B cell (primary cell): Measurements from ENCODE around the gene AKIRIN1. TPM values are rescaled to one million over a fixed set of nuclear protein-coding genes. Genes with fewer than 3 reads are reported as not detected.

Source experiments
- ATAC-seq: fragments of 200-7000 bp; cut with Tn5 transposase; one replicate; pipeline ENCODE4 v1.10.0; 2021; ENCODE audit warnings: low read depth, mild to moderate bottlenecking, moderate number of reproducible peaks, moderate library complexity
- CTCF ChIA-PET: fragments of 350-600 bp; sonication (Branson Sonifier 250); formaldehyde crosslinking; loops from one replicate; lab custom pipeline; 2021; ENCODE audit warnings: antibody characterized with exemption, inconsistent platforms; lab: Charles Lee
- POLR2A ChIA-PET: fragments of 350-600 bp; sonication (Branson Sonifier 250); formaldehyde crosslinking; loops from one replicate; lab custom pipeline; 2021; ENCODE audit warnings: antibody characterized with exemption; lab: Charles Lee
- DNase-seq: peaks from one replicate; pipeline ENCODE4 v3.0.0; 2013
- H2AFZ ChIP-seq: 2 replicates; pipeline ENCODE4 v1.6.1; 2012; ENCODE audit warnings: mild to moderate bottlenecking, low read depth, low read length; ENCODE audit not compliant: insufficient read depth, poor library complexity, severe bottlenecking
- H3K27ac ChIP-seq, 2 donors: 1 replicate in 1 of 2; 2 replicates in 1 of 2; pipeline ENCODE4 v1.5.1; 2012 to 2013; ENCODE audit warnings: low read length in 2 of 2, mild to moderate bottlenecking in 2 of 2, moderate library complexity in 1 of 2
- H3K27me3 ChIP-seq, 4 experiments: fragments of 200-600 bp in 1 of 4; sonication (generic) in 1 of 4; replicated peaks in 1 of 4; 1 replicate in 2 of 4; 2 replicates in 2 of 4; pipeline versions ENCODE4 v1.6.1 to v1.7.0; 2013 to 2016; ENCODE audit warnings: low read length in 3 of 4, mild to moderate bottlenecking in 2 of 4, mixed read lengths in 1 of 4, moderate library complexity in 1 of 4; ENCODE audit not compliant: insufficient read depth in 4 of 4, control insufficient read depth in 3 of 4; ENCODE audit errors: control extremely low read depth in 1 of 4
- H3K36me3 ChIP-seq, 2 experiments: replicated peaks in 1 of 2; 1 replicate in 1 of 2; 2 replicates in 1 of 2; pipeline versions ENCODE4 v1.6.1 to v1.7.1; 2013; ENCODE audit warnings: low read length in 1 of 2; ENCODE audit not compliant: insufficient read depth in 2 of 2, control insufficient read depth in 1 of 2; ENCODE audit errors: control extremely low read depth in 1 of 2, extremely low read depth in 1 of 2
- H3K4me1 ChIP-seq, 2 donors: fragments of 200-600 bp in 1 of 2; sonication (generic) in 1 of 2; 1 replicate in 1 of 2; 2 replicates in 1 of 2; pipeline versions ENCODE4 v1.5.1 to v1.6.1; 2013 to 2017; ENCODE audit warnings: low read length in 2 of 2; ENCODE audit not compliant: control insufficient read depth in 2 of 2, insufficient read depth in 2 of 2
- H3K4me2 ChIP-seq: replicated peaks from 2 replicates; pipeline ENCODE3; 2012; ENCODE audit warnings: mild to moderate bottlenecking, low read depth, low read length; ENCODE audit not compliant: poor library complexity, severe bottlenecking
- H3K4me3 ChIP-seq, 5 experiments: fragments of 200-600 bp in 1 of 5; sonication (generic) in 1 of 5; 1 replicate in 3 of 5; 2 replicates in 2 of 5; pipeline versions ENCODE4 v1.5.1 to v1.7.0; 2011 to 2016; ENCODE audit warnings: low read length in 4 of 5, mild to moderate bottlenecking in 4 of 5, low read depth in 2 of 5, control low read depth in 1 of 5, moderate library complexity in 1 of 5; ENCODE audit not compliant: insufficient read depth in 1 of 5; ENCODE audit errors: control extremely low read depth in 1 of 5, extremely low read depth in 1 of 5
- H3K79me2 ChIP-seq: fragments of 200-600 bp; sonication (generic); one replicate; pipeline ENCODE4 v1.6.0; 2016; ENCODE audit warnings: low read length; ENCODE audit not compliant: control insufficient read depth, insufficient read depth
- H3K9ac ChIP-seq: fragments of 200-600 bp; sonication (generic); 2 replicates; pipeline ENCODE4 v1.6.1; 2017; ENCODE audit warnings: mild to moderate bottlenecking, low read length, moderate library complexity
- H3K9me3 ChIP-seq, 3 donors: one replicate each; pipeline versions ENCODE4 v1.6.1 to v1.7.1; 2013; ENCODE audit warnings: low read length in 2 of 3; ENCODE audit not compliant: control insufficient read depth in 2 of 3, insufficient read depth in 1 of 3; ENCODE audit errors: control extremely low read depth in 1 of 3
- H4K20me1 ChIP-seq: 2 replicates; pipeline ENCODE4 v1.6.0; 2012; ENCODE audit warnings: mild to moderate bottlenecking, low read length; ENCODE audit not compliant: insufficient read depth, control insufficient read depth, poor library complexity, severe bottlenecking
- H3K27ac Mint-ChIP-seq: one replicate; pipeline ENCODE4 v1.8.0; 2021; ENCODE audit warnings: mixed read lengths
- H3K27me3 Mint-ChIP-seq: one replicate; pipeline ENCODE4 v1.8.0; 2021; ENCODE audit warnings: mixed read lengths
- H3K4me1 Mint-ChIP-seq: one replicate; pipeline ENCODE4 v1.8.0; 2021; ENCODE audit warnings: mixed read lengths
- H3K4me3 Mint-ChIP-seq: one replicate; pipeline ENCODE4 v1.8.0; 2021; ENCODE audit warnings: mixed read lengths
- H3K9me3 Mint-ChIP-seq: one replicate; pipeline ENCODE4 v1.8.0; 2022; ENCODE audit warnings: mixed read lengths; ENCODE audit not compliant: insufficient read depth
- CTCF ChIP-seq: fragments of 200-600 bp; IDR thresholded peaks from one replicate; pipeline ENCODE4 v1.8.0; 2022; ENCODE audit warnings: antibody characterized with exemption, mild to moderate bottlenecking
- EZH2 ChIP-seq: IDR thresholded peaks from 2 replicates; pipeline ENCODE4 v1.6.1; 2012; ENCODE audit warnings: borderline replicate concordance, low read depth, mild to moderate bottlenecking, moderate library complexity, low read length; ENCODE audit not compliant: insufficient read depth, poor library complexity, severe bottlenecking
- WGBS: methylation state at CpG from one replicate; pipeline ENCODE4 v1.1.5; 2013; ENCODE audit warnings: missing lambda C conversion rate; ENCODE audit not compliant: insufficient coverage; 5-methylcytosine and 5-hydroxymethylcytosine counted together
- intact Hi-C: fragments of 100-400 bp; cut with micrococcal nuclease; formaldehyde crosslinking; loops from one replicate; pipeline ENCODE4 v1.10.0; 2022
- polyA minus RNA-seq: library from RNA; depleted of rRNA, polyadenylated mRNA; stranded (reverse); fragments of >200 nt; gene quantifications from 2 replicates; pipeline ENCODE4 v1.2.3, GENCODE V29; 2012
- polyA plus RNA-seq: library from polyadenylated mRNA; depleted of rRNA; stranded (reverse); fragments of >200 nt; gene quantifications from 2 replicates; pipeline ENCODE4 v1.2.3, GENCODE V29; 2012
- total RNA-seq, 2 donors: library from RNA; stranded (reverse); fragments of 120-200 nt in 1 of 2; gene quantifications; 1 replicate in 1 of 2; 2 replicates in 1 of 2; pipeline versions ENCODE4 v1.2.3 to v1.2.4, GENCODE V29; 2013 to 2022

The AKIRIN1 gene, protein sequence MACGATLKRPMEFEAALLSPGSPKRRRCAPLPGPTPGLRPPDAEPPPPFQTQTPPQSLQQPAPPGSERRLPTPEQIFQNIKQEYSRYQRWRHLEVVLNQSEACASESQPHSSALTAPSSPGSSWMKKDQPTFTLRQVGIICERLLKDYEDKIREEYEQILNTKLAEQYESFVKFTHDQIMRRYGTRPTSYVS
- 59.7 and 61.9 TPM in 2 replicates for total RNA-seq
- 45.4 TPM for total RNA-seq (2013)
- polyA plus RNA-seq, result 36.5 and 61.4 TPM in 2 replicates
- polyA minus RNA-seq, result 51.9 and 104 TPM in 2 replicates

GRCh38 chr1:38990738-38991637 lies at the start of gene AKIRIN1:
AKIRIN1 (plus strand) TSS chr1:38991276; CDS start chr1:38991381, 105 bp downstream.
- CTCF ChIA-PET, result interaction anchor here (1.3 kb wide), 1 partner anchor 108 kb away, joined by 3 read pairs; no protein-coding TSS in a partner anchor
- peak; percentile 92 for ATAC-seq

More at GRCh38 chr1:38990738-38991637, at the start of gene AKIRIN1:
- Mint-ChIP-seq H3K27ac (peak within 1 kb of the TSS; percentile 89), H3K4me1 (peaks cover 30% of the 10 kb centered on the region), H3K9me3 (no peaks in the 10 kb centered on the region), H3K4me3 (peak within 1 kb of the TSS; percentile 89), H3K27me3 (peaks cover 3% of the 10 kb centered on the region)
- H3K36me3 ChIP-seq, result peaks cover 0 to 6% of the 10 kb centered on the region in 2 experiments
- POLR2A ChIA-PET, result interaction anchor here (0.7 kb wide), 2 partner anchors 12 to 501 kb away, joined by 3 to 4 read pairs; no protein-coding TSS in a partner anchor
- WGBS, result under 1% methylated on average over 63 of the region's 76 CpGs
- H3K4me3 ChIP-seq, result peak within 1 kb of the TSS; percentile 58 to 89 (median 80)
- H2AFZ ChIP-seq, result peak within 1 kb of the TSS; percentile 84
- intact Hi-C loops, result loop anchor here (1.0 kb wide), 3 partner anchors 35 to 132 kb away; partner anchors contain the start of genes MYCBP, NDUFS5 and RRAGC
- TF ChIP-seq EZH2 (no peak), CTCF (no peak)
- DNase-seq, result peak; percentile 96
- H3K9me3 ChIP-seq, result no peaks in the 10 kb centered on the region
- peaks cover 49% of the 10 kb centered on the region for H4K20me1 ChIP-seq
- H3K4me1 ChIP-seq, result peaks cover 19 to 22% of the 10 kb centered on the region in 2 donors
- H3K27ac ChIP-seq, result peak within 1 kb of the TSS; percentile 86 to 95
- peaks cover 0 to under 1% (median 0%) of the 10 kb centered on the region in 4 experiments for H3K27me3 ChIP-seq
- H3K79me2 ChIP-seq, result peaks cover 58% of the 10 kb centered on the region
- H3K9ac ChIP-seq, result peak within 1 kb of the TSS; percentile 89
- H3K4me2 ChIP-seq, result peak within 1 kb of the TSS; percentile 88
